ENCODE results near the gene PAFAH2. TPM values are rescaled to one million over a fixed set of nuclear protein-coding genes. Genes with fewer than 3 reads are reported as not detected.

Gene PAFAH2
- total RNA-seq, 2 donors from 2014 or later: 8.4 to 10.1 TPM

DNA sequence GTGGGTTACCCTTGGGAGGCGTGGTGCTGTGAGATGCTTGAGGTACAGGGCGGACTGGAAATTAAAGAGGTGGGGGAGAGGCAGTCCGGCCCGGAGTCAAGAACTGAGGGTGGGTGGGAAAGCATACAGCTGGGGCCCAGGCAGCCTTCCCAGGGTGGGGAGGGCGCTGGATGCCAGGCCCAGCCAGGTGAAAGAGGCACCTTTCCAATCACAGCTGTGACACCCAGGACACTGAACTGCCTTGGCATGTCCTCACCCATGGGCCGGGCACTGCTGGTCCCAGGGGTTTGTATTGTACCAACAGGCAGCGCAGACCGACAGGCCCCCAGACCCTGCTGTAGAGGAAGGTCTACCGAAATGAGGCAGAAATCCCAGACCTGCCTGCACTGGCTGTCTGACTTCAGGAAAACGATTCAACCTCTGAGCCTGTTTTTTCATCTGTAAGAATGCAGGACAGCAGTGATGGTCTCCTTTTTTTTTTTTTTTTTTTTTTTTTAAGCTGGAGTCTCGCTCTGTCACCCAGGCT, 39.0 kb upstream of the PAFAH2 start:
- DNase-seq (no peak), ATAC-seq (replicated peaks in 1 of 2) (no peak)
- no peaks in the 10 kb centered on the region for H3K9me3 Mint-ChIP-seq
- H3K4me3 Mint-ChIP-seq: peak overlapping the region in 1 of 2 donors; percentile 25
- H3K27me3 Mint-ChIP-seq (ENCODE audit: low read depth): no peaks in the 10 kb centered on the region
- H3K27ac Mint-ChIP-seq: no peak overlapping the region
- H3K36me3 Mint-ChIP-seq (ENCODE audit: insufficient read depth in 2 of 2): no peaks in the 10 kb centered on the region
- peaks cover 21% of the 10 kb centered on the region for H3K4me1 Mint-ChIP-seq (ENCODE audit: low read depth)

- peaks cover 21% of the 10 kb centered on the region for H3K4me1 Mint-ChIP-seq (ENCODE audit: low read depth)
- H3K27me3 Mint-ChIP-seq (ENCODE audit: low read depth): no peaks in the 10 kb centered on the region
- ATAC-seq (replicated peaks in 1 of 2): peak; percentile 74 to 79
- peak; percentile 81 to 88 for DNase-seq
- peak overlapping the region; percentile 24 for H3K27ac Mint-ChIP-seq
- H3K36me3 Mint-ChIP-seq (ENCODE audit: insufficient read depth in 2 of 2): no peaks in the 10 kb centered on the region
- no peaks in the 10 kb centered on the region for H3K9me3 Mint-ChIP-seq
- H3K4me3 Mint-ChIP-seq: peak overlapping the region; percentile 97 to 99
These were observed 38.3 kb upstream of the PAFAH2 start for GRCh38 chr1:26035959-26036755.

DNA sequence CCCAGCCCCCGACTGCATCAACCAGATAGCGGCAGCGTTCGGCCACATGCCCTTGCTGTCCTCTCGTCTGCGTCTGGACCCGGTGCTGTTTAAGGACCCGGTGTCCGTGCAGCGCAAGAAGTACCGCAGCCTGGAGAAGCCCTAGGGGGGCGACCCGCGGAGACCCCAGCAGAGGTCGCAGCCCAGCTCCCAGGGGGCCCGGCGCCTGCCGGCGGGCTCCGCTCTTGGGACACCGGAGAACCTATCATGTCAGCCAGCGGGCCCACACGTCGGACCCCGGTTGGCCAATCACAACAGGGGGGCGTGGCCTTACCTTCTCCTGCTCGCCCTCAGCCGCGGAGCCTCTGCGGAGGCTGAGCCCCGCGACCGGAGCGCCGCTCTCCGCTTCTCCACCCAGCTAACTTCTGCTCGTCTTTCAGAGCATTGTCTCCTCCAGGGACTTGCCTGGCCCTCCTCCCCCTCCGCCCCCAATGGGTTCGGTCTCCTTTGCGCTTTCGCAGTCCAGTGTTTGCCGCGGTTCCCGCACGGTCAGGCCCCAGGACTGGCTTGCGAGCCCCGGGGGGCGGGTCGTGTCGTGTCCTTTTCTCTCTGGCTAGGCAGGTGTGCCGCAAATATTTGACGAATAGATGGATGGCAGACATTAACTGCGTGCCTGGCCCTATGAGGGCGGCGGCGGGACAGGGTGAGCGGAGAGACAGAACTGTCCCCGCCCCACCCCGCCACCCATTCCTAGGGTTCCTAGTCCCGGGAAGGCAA, 37.5 kb upstream of the PAFAH2 start:
- peak overlapping the region; percentile 97 to 99 for H3K4me3 Mint-ChIP-seq
- no peaks in the 10 kb centered on the region for H3K9me3 Mint-ChIP-seq
- H3K27me3 Mint-ChIP-seq (ENCODE audit: low read depth): no peaks in the 10 kb centered on the region
- DNase-seq: peak; percentile 93 to 97
- peak overlapping the region; percentile 24 for H3K27ac Mint-ChIP-seq
- no peaks in the 10 kb centered on the region for H3K36me3 Mint-ChIP-seq (ENCODE audit: insufficient read depth in 2 of 2)
- peaks cover 21% of the 10 kb centered on the region for H3K4me1 Mint-ChIP-seq (ENCODE audit: low read depth)
- peak; percentile 97 for ATAC-seq (replicated peaks in 1 of 2)

- H3K27ac Mint-ChIP-seq: no peak overlapping the region
- peaks cover 21% of the 10 kb centered on the region for H3K4me1 Mint-ChIP-seq (ENCODE audit: low read depth)
- H3K36me3 Mint-ChIP-seq (ENCODE audit: insufficient read depth in 2 of 2): no peaks in the 10 kb centered on the region
- no peaks in the 10 kb centered on the region for H3K9me3 Mint-ChIP-seq
- DNase-seq: no peak
- H3K4me3 Mint-ChIP-seq: peak overlapping the region; percentile 97 to 99
- H3K27me3 Mint-ChIP-seq (ENCODE audit: low read depth): no peaks in the 10 kb centered on the region
- no peak for ATAC-seq (replicated peaks in 1 of 2)
These were observed 36.8 kb upstream of the PAFAH2 start for GRCh38 chr1:26034504-26035202.

DNA sequence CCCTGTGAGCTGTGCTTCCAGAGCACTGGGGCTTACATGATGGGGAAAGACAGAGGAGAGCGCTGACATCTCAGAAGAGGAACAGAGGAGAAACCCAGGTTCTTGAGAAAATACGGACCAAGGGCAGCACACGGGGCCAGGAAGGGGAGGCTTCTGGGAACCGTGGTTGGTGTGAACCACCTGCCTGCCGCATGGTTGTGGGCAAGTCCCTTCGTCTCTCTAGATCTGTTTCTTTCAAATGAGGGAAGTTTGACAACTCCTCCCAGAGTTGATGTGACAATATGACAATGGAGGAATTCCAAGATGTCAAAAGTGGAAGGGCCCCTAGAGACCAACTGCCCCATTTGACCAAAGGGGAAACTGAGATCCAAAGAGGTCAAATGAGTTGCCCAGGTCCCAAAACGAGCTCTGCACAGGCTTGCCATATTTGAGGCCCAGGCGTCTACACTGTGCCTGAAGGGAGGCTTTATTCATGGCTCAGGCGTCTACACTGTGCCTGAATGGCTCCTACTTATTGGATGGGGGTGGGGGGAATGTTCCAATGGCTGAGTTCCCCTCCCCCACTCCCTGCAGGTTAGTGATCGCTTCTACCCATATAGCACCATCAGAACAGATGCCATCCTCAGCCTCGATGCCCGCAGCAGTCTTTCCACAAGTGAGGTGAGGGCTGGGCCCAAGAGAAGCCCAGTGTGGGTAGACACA, 34.9 kb upstream of the PAFAH2 start:
- ATAC-seq (replicated peaks in 1 of 2): no peak
- DNase-seq: no peak
- Mint-ChIP-seq H3K36me3 (ENCODE audit: insufficient read depth in 2 of 2) (no peaks in the 10 kb centered on the region), H3K27me3 (ENCODE audit: low read depth) (no peaks in the 10 kb centered on the region), H3K4me3 (no peak overlapping the region), H3K9me3 (no peaks in the 10 kb centered on the region), H3K4me1 (ENCODE audit: low read depth) (peaks cover 23% of the 10 kb centered on the region), H3K27ac (no peak overlapping the region)

- Mint-ChIP-seq H3K9me3 (no peaks in the 10 kb centered on the region), H3K27ac (no peak overlapping the region), H3K4me1 (ENCODE audit: low read depth) (peaks cover 31% of the 10 kb centered on the region), H3K4me3 (no peak overlapping the region), H3K36me3 (ENCODE audit: insufficient read depth in 2 of 2) (no peaks in the 10 kb centered on the region), H3K27me3 (ENCODE audit: low read depth) (no peaks in the 10 kb centered on the region)
- DNase-seq (no peak), ATAC-seq (replicated peaks in 1 of 2) (no peak)
These were observed 33.9 kb upstream of the PAFAH2 start for GRCh38 chr1:26031611-26032220.

- no peak overlapping the region for H3K4me3 Mint-ChIP-seq
- H3K27ac Mint-ChIP-seq: no peak overlapping the region
- H3K27me3 Mint-ChIP-seq (ENCODE audit: low read depth): no peaks in the 10 kb centered on the region
- H3K9me3 Mint-ChIP-seq: no peaks in the 10 kb centered on the region
- ATAC-seq (replicated peaks in 1 of 2) (no peak), DNase-seq (no peak)
- no peaks in the 10 kb centered on the region for H3K36me3 Mint-ChIP-seq (ENCODE audit: insufficient read depth in 2 of 2)
- peaks cover 26% of the 10 kb centered on the region for H3K4me1 Mint-ChIP-seq (ENCODE audit: low read depth)
These were observed 33.3 kb upstream of the PAFAH2 start for GRCh38 chr1:26031196-26031595.

- H3K27me3 Mint-ChIP-seq (ENCODE audit: low read depth): no peaks in the 10 kb centered on the region
- no peaks in the 10 kb centered on the region for H3K36me3 Mint-ChIP-seq (ENCODE audit: insufficient read depth in 2 of 2)
- no peak for ATAC-seq (replicated peaks in 1 of 2)
- no peak overlapping the region for H3K27ac Mint-ChIP-seq
- no peaks in the 10 kb centered on the region for H3K9me3 Mint-ChIP-seq
- DNase-seq: no peak
- peaks cover 18% of the 10 kb centered on the region for H3K4me1 Mint-ChIP-seq (ENCODE audit: low read depth)
- no peak overlapping the region for H3K4me3 Mint-ChIP-seq
These were observed 32.1 kb upstream of the PAFAH2 start for GRCh38 chr1:26029864-26030481.

DNA sequence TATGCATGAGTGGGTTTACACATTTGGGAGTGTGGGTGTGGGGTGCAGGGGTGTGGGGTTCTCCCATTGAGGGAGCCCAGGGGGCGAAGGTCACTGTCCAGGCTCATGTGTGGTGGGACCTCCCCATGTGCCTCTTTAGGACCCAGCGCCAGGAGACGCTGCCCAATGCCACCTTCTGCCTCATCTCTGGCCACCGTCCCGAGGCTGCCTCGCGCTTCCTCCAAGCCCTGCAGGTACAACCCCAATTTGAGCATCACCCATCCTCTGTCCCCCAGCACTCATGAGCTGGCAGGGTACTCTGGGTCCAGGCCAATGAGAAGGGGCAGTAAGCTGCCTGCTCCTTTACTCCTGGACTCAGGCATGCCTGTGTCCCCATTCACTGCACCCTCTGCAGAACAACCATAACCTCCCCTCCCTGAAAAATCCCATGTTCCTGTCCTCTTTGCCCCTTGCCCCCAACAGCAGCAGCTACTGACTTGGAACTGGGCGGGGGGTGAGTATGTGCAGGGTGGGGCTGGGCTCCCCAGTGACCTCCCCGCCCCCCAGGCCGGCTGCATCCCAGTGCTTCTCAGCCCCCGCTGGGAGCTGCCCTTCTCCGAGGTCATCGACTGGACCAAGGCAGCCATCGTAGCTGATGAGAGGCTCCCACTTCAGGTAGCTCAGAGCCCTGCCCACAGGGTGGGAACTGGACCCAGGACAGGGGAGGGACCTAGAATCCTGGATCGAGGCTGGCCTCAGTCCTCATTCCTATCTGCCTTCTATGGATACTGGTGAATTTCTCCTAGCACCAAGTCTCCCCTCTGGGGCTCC, 31.4 kb upstream of the PAFAH2 start:
- H3K36me3 Mint-ChIP-seq (ENCODE audit: insufficient read depth in 2 of 2): no peaks in the 10 kb centered on the region
- no peaks in the 10 kb centered on the region for H3K27me3 Mint-ChIP-seq (ENCODE audit: low read depth)
- H3K9me3 Mint-ChIP-seq: no peaks in the 10 kb centered on the region
- no peak for DNase-seq
- peaks cover 10% of the 10 kb centered on the region for H3K4me1 Mint-ChIP-seq (ENCODE audit: low read depth)
- no peak for ATAC-seq (replicated peaks in 1 of 2)
- no peak overlapping the region for H3K4me3 Mint-ChIP-seq
- no peak overlapping the region for H3K27ac Mint-ChIP-seq

DNA sequence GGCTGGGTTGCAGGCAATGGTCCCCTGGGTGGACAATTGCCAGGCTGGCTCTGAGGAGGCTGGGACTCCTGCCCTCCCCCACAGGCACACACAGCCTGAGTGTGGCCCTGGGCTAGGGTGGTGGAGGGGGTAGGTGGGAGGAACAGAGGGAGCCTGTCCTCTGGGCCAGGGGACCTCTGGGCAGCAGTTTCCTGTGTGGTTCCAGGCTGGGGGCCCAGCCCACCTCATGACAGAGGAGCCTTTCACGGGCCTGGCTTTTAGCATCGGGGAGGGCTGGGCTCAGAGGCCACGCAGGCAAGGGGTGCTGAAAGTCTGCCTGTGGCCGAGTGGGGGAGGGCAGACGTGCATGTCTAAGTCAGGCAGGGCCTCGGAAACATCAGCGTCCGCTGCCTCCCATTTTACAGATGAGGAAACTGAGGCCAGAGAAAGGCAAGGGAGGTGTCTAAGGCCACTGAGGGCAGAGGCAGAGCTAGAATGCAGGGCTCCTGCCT, 30.7 kb upstream of the PAFAH2 start:
- ATAC-seq (replicated peaks in 1 of 2) (no peak), DNase-seq (no peak)
- no peak overlapping the region for H3K4me3 Mint-ChIP-seq
- H3K27me3 Mint-ChIP-seq (ENCODE audit: low read depth): no peaks in the 10 kb centered on the region
- no peaks in the 10 kb centered on the region for H3K36me3 Mint-ChIP-seq (ENCODE audit: insufficient read depth in 2 of 2)
- H3K27ac Mint-ChIP-seq: no peak overlapping the region
- H3K9me3 Mint-ChIP-seq: no peaks in the 10 kb centered on the region
- H3K4me1 Mint-ChIP-seq (ENCODE audit: low read depth): peaks cover 9% of the 10 kb centered on the region

DNA sequence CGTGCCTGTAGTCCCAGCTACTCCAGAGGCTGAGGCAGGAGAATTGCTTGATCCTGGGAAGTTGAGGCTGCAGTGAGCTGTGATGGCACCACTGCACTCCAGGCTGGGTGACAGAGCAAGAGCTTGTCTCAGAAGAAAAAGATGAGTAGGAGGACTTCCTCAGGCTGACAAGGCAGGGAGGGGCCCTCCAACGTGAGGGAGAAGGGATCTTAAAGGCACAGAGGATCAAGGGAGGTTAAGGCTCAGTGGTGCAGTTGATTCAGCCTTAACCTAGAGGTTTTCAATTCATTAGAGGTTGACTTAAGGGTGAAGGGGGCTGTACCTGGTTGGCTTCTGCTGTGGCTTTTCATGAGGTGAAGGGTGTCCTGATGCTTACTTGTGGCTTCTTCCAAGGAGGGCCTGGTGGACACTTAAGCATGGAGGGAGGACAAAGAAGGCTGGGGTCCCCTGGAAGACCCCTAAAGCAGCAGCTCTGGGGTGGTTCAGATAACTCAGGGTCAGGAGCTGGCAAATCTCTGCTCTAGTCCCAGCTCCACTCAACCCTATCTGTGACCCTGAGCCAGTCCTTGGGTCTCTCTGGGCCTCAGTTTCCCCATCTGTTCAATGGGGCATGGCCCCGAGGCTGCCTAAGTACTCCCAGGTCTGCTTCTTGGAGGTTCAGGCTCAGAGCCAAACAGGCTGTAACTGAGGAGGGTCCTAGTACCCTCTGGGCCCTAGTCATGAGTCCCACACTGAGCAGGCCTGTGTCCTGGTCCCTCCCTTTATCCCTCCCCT, 30.0 kb upstream of the PAFAH2 start:
- DNase-seq (no peak), ATAC-seq (replicated peaks in 1 of 2) (peak; percentile 32 to 43)
- Mint-ChIP-seq H3K9me3 (no peaks in the 10 kb centered on the region), H3K4me1 (ENCODE audit: low read depth) (peaks cover 9% of the 10 kb centered on the region), H3K27ac (no peak overlapping the region), H3K27me3 (ENCODE audit: low read depth) (no peaks in the 10 kb centered on the region), H3K4me3 (no peak overlapping the region), H3K36me3 (ENCODE audit: insufficient read depth in 2 of 2) (no peaks in the 10 kb centered on the region)

Data from activated T-cell treated with anti-CD3 and anti-CD28 coated beads, Interleukin-2, amount 50 U/mL, for 72 hours (primary cell).